ENCODE data around the gene NENF. TPM values are rescaled to one million over a fixed set of nuclear protein-coding genes. Genes with fewer than 3 reads are reported as not detected.

The NENF gene
- total RNA-seq, 3 donors from 2014 or later = 30.6 to 43.0 (median 32.5) TPM

DNA sequence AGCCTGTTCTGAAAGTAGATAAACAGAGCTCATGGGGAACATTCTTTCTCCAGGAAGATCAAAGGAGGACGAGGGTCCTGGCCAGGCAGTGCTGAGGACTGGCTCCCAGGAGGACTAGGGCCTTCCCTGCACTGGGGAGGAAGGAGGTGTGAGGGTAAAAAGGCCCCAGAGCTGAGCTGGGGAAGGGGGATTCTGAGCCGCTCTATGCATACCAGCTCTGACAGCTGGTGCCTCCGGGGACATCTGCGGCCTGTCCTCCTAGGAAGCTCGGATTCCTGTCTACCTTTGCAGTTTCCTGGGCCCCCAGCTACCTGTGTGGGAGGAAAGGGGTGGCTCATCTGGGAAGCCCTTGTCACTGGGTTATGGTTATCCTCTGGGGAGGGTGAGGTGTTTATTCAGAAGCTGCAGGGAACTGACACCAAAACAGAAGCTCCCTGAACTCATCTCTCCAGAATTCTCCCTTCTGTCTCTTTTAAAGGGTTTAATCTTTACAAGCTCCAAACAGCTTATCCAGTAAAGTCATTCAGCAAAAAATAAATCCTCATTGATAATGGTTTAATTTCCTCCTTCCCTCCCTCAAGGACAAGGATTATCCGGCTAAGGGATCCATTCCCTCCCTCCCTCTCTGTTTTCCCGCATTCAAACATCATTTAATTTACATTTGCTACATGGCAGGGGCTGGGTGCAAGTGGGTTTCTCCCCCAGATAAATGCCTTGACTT, 31.0 kb downstream of the NENF start:
- H3K4me1 ChIP-seq (ENCODE audit: low read depth) = no peaks in the 10 kb centered on the region

DNA sequence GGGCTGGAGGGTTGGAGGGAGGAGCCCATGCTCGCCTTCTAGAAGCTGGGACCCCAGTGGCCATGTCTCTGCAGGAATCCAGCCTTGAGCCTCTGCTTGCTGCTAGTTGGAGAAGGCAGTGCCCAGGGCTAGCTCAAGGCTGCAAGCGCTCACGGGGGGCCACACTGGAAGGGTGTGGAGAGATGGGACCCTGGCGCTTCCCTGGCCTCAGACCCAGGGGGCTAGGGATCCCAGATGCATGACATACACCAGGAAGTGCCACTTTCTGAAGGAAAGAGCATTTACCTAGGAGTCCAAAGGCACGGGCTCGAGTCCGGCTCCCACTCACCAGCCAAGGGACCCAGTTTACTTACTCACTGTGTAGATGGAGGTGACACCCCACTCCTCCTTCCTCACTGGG, 32.6 kb downstream of the NENF start:
- intact Hi-C loops (cut with DNase I, micrococcal nuclease) = no loop called here
- Histone ChIP-seq H3K9me3 (no peaks in the 10 kb centered on the region), H3K36me3 (ENCODE audit: low read depth) (no peaks in the 10 kb centered on the region), H3K4me3 (no peak overlapping the region), H3K4me1 (ENCODE audit: low read depth) (no peaks in the 10 kb centered on the region)
- DNase-seq = no peak
- no peak for ATAC-seq
- TF ChIP-seq CTCF (IDR thresholded peaks at IDR 0.05) = no peak

More for the DNA sequence above, 31.0 kb downstream of the NENF start:
- intact Hi-C loops (cut with DNase I, micrococcal nuclease) = no loop called here
- Histone ChIP-seq H3K4me3 (no peak overlapping the region), H3K9me3 (no peaks in the 10 kb centered on the region), H3K36me3 (ENCODE audit: low read depth) (no peaks in the 10 kb centered on the region)
- DNase-seq (no peak), ATAC-seq (no peak)
- no peak for TF ChIP-seq CTCF (IDR thresholded peaks at IDR 0.05)

GRCh38 chr1:212466437-212466836, 33.7 kb downstream of the NENF start:
- no peak for DNase-seq
- no peak overlapping the region for H3K4me3 ChIP-seq
- ATAC-seq = no peak
- no peaks in the 10 kb centered on the region for H3K9me3 ChIP-seq
- no peak for TF ChIP-seq CTCF (IDR thresholded peaks at IDR 0.05)
- intact Hi-C loops (cut with DNase I, micrococcal nuclease) = no loop called here
- no peaks in the 10 kb centered on the region for H3K4me1 ChIP-seq (ENCODE audit: low read depth)
- H3K36me3 ChIP-seq (ENCODE audit: low read depth) = no peaks in the 10 kb centered on the region

GRCh38 chr1:212466898-212467650, 34.4 kb downstream of the NENF start:
- TF ChIP-seq CTCF (IDR thresholded peaks at IDR 0.05) = no peak
- intact Hi-C loops (cut with DNase I, micrococcal nuclease) = no loop called here
- Histone ChIP-seq H3K9me3 (no peaks in the 10 kb centered on the region), H3K36me3 (ENCODE audit: low read depth) (no peaks in the 10 kb centered on the region), H3K4me3 (no peak overlapping the region), H3K4me1 (ENCODE audit: low read depth) (no peaks in the 10 kb centered on the region)
- ATAC-seq (no peak), DNase-seq (no peak)

DNA sequence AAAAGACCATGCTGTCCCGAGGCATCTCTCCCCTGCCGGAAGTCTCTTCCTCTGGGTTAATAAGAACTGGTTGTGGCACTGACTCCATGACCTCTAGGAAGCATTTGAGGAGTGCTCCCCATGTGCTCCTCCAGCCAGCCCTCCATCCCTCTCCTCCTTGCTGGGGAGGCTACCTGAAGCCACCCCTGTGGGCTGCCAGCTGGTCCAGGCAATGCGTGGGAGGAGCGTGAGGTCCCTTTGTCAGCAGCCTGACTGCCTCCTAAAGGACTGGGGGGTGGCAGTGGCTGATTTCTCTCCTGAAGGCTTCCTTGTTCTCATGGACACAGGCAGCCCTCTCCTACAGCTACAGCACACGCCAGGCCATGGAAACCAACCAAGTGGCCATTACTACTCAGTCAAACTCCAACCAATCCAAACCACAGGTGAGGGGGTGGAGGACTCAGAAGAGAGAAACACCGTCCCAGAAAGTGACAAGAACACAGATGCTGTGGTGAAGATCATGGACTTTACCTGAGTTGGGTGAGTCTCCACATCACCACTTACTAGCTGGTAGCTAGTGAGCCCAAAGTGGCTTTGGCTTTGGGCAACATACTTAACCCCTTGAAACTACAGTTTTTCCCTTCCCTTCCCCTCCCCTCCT, 35.2 kb downstream of the NENF start:
- DNase-seq (no peak), ATAC-seq (no peak)
- H3K36me3 ChIP-seq (ENCODE audit: low read depth) = no peaks in the 10 kb centered on the region
- H3K4me3 ChIP-seq = no peak overlapping the region
- TF ChIP-seq CTCF (IDR thresholded peaks at IDR 0.05) = no peak
- no peaks in the 10 kb centered on the region for H3K4me1 ChIP-seq (ENCODE audit: low read depth)
- H3K9me3 ChIP-seq = no peaks in the 10 kb centered on the region
- intact Hi-C loops (cut with DNase I, micrococcal nuclease) = no loop called here
